Germinal center (tissue), 1 donor: ENCODE measurements around the gene MRPL41.
"Not testable (repeated sequence)": the region's sequence is repeated elsewhere in the genome, so short reads cannot be mapped to it uniquely, and the experiment has no call there.

Experiments
- DNase-seq: peaks from one replicate; pipeline ENCODE4 v3.0.0; 2012; ENCODE audit warnings: mixed read lengths, low spot score

Gene MRPL41

DNA sequence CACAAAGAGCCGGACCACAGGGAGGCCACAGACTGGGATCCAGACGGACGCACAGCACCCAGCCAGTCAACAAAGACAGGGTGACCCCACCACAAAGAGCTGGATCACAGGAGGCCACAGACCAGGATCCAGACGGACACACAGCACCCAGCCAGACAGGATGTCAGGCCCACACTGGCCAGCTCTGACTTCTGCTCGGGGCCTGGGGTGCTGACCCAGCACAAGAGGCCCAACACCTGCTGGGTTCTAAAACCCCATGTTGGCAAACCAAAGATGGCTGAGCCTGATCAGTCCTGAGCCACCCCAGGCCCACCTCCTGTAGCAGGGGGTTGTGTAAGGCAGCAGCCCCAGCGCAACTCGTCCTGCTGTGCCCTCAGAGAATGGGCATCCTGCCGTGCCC is 32.3 kb downstream of the MRPL41 start:
- DNase-seq, result no peak

GRCh38 chr9:137586854-137587253 is 35.2 kb downstream of the MRPL41 start:
- no peak for DNase-seq

DNA sequence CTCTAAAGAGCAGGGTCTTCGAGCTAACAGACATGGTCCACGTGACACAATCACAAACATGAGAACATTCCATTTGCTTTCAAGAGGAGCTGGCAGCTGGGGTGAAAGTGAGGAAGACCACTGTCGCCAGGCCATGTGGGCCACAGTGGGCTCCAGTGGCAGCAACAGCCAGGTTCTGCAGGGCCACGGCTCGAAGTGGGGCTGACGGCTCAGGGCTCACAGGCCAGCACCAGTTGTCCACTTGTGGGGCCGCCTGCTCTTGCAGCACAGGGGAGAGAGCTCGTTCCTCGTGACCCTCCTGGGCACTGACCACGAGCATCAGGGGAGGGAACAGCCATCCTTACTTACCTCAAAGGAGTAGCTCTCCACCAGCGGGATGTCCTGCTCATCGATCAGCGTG is 36.6 kb downstream of the MRPL41 start:
- DNase-seq, result no peak

GRCh38 chr9:137588891-137589290 is 37.2 kb downstream of the MRPL41 start:
- no peak for DNase-seq

- DNase-seq, result no peak
Measured at GRCh38 chr9:137589441-137590122, 37.9 kb downstream of the MRPL41 start.

DNA sequence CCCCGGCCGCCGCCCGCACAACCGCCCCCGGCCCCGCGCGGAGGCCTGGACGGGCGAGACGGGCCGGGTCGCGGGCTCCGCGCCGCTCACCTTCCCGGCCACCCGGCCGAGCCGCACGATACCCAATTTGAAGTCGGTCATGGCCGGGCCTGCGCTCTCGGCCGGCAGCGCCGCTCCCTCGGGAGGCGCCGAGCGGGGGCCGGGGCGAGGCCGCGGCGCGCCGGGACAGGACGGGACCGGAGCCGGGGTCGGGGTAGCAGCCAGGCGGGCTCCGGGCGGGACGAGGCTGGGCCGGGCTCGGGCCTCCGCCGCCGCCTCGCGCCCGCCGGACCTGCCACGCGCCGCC is 38.4 kb downstream of the MRPL41 start:
- no peak for DNase-seq

DNA sequence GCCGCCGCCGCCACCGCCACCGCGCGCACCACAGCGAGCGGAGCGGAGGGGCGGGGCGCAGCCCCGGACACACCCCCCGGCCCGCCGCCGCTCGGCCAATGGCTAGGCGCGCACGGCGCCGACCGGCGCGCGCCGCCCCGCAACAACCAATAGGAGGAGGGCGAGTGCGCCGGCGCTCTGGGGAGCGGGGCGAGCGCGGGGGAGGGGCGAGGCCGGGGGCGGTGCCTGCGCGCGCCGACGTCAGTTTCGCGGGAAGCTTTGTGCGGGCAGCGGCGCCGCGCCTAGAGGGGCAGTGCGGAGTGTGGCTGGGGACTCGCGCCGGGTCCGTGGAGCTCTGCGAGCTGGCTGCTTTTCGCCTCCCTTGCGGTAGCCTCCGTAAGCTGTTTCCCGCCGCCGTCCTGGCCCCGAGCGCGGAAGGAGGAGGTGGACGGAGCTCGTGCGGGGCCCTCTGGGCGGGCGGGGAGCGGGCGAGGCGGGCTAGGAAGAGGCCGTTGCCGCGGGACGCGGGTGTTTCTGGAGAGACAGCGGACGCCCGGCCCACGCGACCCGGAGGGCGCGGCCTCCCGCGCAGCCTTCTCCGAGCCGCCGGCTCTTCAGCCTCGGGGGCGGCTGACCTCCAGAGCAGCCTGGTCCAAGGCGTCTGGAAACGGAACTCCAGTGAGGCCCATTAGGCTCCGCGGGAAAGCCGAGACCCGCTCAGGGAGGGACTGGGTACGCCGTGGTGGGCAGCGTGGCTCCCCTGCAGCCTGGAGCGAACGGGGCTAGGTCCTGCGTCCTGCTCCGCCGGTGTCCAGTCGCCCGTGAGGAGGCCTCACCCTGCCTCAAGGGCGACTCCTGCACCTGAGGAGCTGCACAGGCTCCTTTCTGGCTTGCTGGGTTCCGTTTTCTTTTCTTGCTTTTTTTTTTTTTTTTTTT is 39.0 kb downstream of the MRPL41 start, which contains the start of gene ZMYND19:
Gene ZMYND19 (minus strand): TSS at position 44 of the 915 bp plus-strand sequence. CDS start 249 bp downstream, outside the sequence.
- DNase-seq, result peak; percentile 100

DNA sequence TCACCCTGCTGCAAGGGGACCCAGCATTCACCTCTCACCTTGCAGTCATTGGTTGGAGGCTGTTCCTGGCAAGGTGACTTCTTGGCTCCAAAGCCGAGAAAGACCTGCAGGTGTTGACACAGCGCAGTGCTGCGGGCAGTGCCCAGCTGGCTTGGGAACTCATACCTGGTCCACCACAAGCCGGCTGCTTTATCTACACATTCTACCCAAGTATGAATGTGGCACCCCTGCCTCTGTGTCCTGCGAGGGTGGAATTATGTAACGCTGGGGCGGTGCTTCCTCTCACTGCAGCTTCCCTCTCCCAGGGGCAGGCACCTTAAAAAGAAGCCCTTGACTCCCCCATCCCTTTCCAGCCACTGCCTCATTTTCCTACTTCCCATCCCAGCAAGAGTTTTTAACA is 41.1 kb downstream of the MRPL41 start:
- no peak for DNase-seq

DNA sequence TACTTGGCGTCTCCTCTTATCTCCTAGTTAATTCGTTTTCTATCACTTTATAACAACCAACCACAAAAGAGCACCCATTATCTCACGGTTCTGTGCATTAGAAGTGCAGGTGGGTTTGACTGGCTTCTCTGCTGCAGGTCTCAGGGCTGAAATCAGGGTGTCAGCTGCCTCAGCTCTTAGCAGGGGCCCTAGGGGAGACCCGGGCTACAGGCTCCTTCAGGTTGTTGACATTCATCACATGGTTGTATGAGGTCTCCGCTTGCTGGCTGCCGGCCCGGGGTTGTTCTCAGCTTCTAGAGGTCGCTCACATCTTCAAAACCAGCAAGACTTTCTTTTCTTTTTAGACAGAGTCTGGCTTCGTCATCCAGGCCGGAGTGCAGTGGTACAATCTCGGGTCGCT is 41.5 kb downstream of the MRPL41 start:
- no peak for DNase-seq

DNA sequence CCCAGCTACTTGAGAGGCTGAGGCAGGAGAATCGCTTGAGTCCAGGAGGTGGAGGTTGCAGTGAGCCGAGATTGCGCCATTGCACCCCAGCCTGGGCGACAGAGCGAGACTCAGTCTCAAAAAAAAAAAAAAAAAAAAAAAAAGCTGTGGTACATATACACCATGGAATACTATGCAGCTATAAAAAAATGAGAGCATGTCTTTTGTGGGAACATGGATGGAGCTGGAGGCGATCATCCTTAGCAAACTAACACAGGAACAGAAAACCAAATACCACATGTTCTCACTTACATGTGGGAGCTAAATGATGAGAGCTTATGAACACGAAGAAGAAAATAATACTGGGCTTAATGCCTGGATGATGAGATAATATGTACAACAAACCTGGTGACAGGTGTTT is 44.9 kb downstream of the MRPL41 start:
- not testable (repeated sequence) for DNase-seq

- DNase-seq, result no peak
Measured at GRCh38 chr9:137598943-137599342, 47.3 kb downstream of the MRPL41 start.
